K562 (cell line): ENCODE results near the gene MED15. TPM values are rescaled to one million over a fixed set of nuclear protein-coding genes. Genes with fewer than 3 reads are reported as not detected.

ENCODE experiments used
- FOXK2 ChIP-seq, 2 experiments: fragments of 450-650 bp; IDR thresholded peaks in 1 of 2; conservative IDR thresholded peaks in 1 of 2; 2 replicates each; pipeline ENCODE4 v1.6.1; 2016; ENCODE audit warnings: low read depth in 2 of 2, mild to moderate bottlenecking in 1 of 2
- HDAC6 ChIP-seq: IDR thresholded peaks from 2 replicates; pipeline ENCODE4 v1.6.1; 2012; ENCODE audit warnings: low read depth, mild to moderate bottlenecking, control low read depth, inconsistent platforms, low read length, moderate library complexity
- LEF1 ChIP-seq: fragments of 450-650 bp; IDR thresholded peaks from 2 replicates; pipeline ENCODE4 v1.6.1; 2016; ENCODE audit warnings: mild to moderate bottlenecking
- MECOM ChIP-seq: fragments of 250-450 bp; sonication (Bioruptor Pico); IDR thresholded peaks from 2 replicates; pipeline ENCODE4 v1.8.0; 2022; ENCODE audit warnings: inconsistent platforms
- PHB ChIP-seq: fragments of 250-450 bp; sonication (Bioruptor Pico); IDR thresholded peaks from 2 replicates; pipeline ENCODE4 v1.5.0; 2021
- RBM17 ChIP-seq: fragments of 200-400 bp; formaldehyde crosslinking; IDR thresholded peaks from 2 replicates; pipeline ENCODE4 v1.6.1; 2017; ENCODE audit warnings: low read depth, mild to moderate bottlenecking, low read length, borderline replicate concordance
- TFAM ChIP-seq: fragments of 250-450 bp; sonication (Bioruptor Pico); conservative IDR thresholded peaks from 2 replicates; pipeline ENCODE4 v1.5.0; 2021; ENCODE audit warnings: mild to moderate bottlenecking, moderate library complexity
- TRIM24 ChIP-seq, 2 experiments: fragments of 450-650 bp; IDR thresholded peaks; 2 replicates each; pipeline ENCODE4 v1.6.1; 2016
- YY1 ChIP-seq, 3 experiments: IDR thresholded peaks; 2 replicates each; pipeline ENCODE4 v1.6.1; 2011; ENCODE audit warnings: low read length in 2 of 3, mild to moderate bottlenecking in 2 of 3, moderate library complexity in 2 of 3, borderline replicate concordance in 1 of 3, control low read depth in 1 of 3, low read depth in 1 of 3; ENCODE audit not compliant: insufficient read depth in 3 of 3, insufficient replicate concordance in 2 of 3, control insufficient read depth in 1 of 3, insufficient read length in 1 of 3; ENCODE audit errors: extremely low read depth in 1 of 3
- ZKSCAN3 ChIP-seq: fragments of 250-450 bp; sonication (Bioruptor Pico); IDR thresholded peaks from 2 replicates; pipeline ENCODE4 v1.4.0; 2020
- polyA plus RNA-seq, 8 experiments: library from polyadenylated mRNA; depleted of rRNA in 4 of 8; stranded (reverse) in 5 of 8; unstranded in 3 of 8; fragments of >200 nt; fragmentation: Nextera tagmentation in 2 of 8; fragmentation: Illumina TruSeq in 1 of 8; extraction: Ambion mirVana in 2 of 8; extraction: Trizol in 1 of 8; gene quantifications; 2 replicates each; pipeline versions ENCODE4 v1.2.1 to v1.2.3, GENCODE V29; 2011 to 2014; ENCODE audit warnings: inconsistent platforms in 1 of 8, missing spikeins in 1 of 8
- total RNA-seq, 7 experiments: library from RNA; depleted of rRNA in 6 of 7; stranded (reverse); fragments of >200 nt in 6 of 7; fragmentation: Illumina TruSeq in 2 of 7; extraction: Trizol in 2 of 7; gene quantifications; 2 replicates each; pipeline versions ENCODE4 v1.2.1 to v1.2.3, GENCODE V29; 2011 to 2021; ENCODE audit warnings: low replicate concordance in 1 of 7
- TF ChIP-seq, protein P1 (sequence below), 2 experiments: fragments of 450-650 bp; conservative IDR thresholded peaks; 2 replicates each; pipeline ENCODE4 v1.6.1; 2017; ENCODE audit warnings: mild to moderate bottlenecking in 2 of 2, moderate library complexity in 2 of 2
- TF ChIP-seq, protein P2 (sequence below): fragments of 250-450 bp; sonication (Bioruptor Pico); IDR thresholded peaks from 2 replicates; pipeline ENCODE4 v1.5.0; 2021
- TF ChIP-seq, protein P3 (sequence below): fragments of 450-650 bp; IDR thresholded peaks from 2 replicates; pipeline ENCODE4 v1.6.1; 2016; ENCODE audit warnings: mild to moderate bottlenecking
- TF ChIP-seq, protein P4 (sequence below): conservative IDR thresholded peaks from 2 replicates; pipeline ENCODE4 v1.6.1; 2011; ENCODE audit warnings: low read depth, mild to moderate bottlenecking, low read length; ENCODE audit not compliant: control insufficient read depth
- TF ChIP-seq, protein P5 (sequence below): fragments of 450-650 bp; IDR thresholded peaks from 2 replicates; pipeline ENCODE4 v1.6.1; 2014; ENCODE audit warnings: low read depth, mild to moderate bottlenecking, moderate library complexity, borderline replicate concordance
- TF ChIP-seq, protein P6 (sequence below): sonication (generic); formaldehyde crosslinking; IDR thresholded peaks from 2 replicates; pipeline ENCODE4 v1.8.1; 2023; ENCODE audit warnings: mild to moderate bottlenecking, missing genetic modification reagents

The MED15 gene
- total and polyA plus RNA-seq, 9 of the 15 experiments (the other 6 are each of a cell fraction or from before 2014, with no cell fraction given), result 4.0 to 271 (median 60.1) TPM

DNA sequence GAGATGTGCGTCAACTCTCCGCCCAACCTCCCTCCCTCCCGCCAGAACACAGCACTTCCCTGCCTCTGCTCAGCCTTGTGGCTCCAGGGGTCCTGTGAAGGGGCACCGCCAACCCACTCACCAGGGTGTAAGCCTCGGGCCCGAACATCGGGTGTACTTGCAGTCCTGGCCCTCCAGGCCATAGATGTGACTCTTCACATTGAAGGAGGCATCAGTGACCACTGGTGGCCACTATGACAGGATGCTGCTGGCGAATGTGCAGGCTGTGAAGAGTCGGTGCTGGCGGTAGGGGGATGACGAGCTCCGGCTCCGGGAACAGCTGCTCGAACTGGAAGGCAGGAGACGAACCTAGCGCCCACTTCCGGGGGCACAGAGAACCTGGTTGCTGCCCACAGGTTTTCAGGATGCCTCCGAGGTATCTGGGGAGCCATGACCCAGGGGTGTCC, 97.4 kb downstream of the MED15 start (continued):
- TF ChIP-seq, protein P1, sequence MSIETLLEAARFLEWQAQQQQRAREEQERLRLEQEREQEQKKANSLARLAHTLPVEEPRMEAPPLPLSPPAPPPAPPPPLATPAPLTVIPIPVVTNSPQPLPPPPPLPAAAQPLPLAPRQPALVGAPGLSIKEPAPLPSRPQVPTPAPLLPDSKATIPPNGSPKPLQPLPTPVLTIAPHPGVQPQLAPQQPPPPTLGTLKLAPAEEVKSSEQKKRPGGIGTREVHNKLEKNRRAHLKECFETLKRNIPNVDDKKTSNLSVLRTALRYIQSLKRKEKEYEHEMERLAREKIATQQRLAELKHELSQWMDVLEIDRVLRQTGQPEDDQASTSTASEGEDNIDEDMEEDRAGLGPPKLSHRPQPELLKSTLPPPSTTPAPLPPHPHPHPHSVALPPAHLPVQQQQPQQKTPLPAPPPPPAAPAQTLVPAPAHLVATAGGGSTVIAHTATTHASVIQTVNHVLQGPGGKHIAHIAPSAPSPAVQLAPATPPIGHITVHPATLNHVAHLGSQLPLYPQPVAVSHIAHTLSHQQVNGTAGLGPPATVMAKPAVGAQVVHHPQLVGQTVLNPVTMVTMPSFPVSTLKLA (conservative IDR thresholded peaks at IDR 0.05), result no peak
- TF ChIP-seq, protein P2, sequence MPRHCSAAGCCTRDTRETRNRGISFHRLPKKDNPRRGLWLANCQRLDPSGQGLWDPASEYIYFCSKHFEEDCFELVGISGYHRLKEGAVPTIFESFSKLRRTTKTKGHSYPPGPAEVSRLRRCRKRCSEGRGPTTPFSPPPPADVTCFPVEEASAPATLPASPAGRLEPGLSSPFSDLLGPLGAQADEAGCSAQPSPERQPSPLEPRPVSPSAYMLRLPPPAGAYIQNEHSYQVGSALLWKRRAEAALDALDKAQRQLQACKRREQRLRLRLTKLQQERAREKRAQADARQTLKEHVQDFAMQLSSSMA (CRISPR knock-in tag), result no peak
- TF ChIP-seq LEF1, result no peak
- TF ChIP-seq, protein P3, sequence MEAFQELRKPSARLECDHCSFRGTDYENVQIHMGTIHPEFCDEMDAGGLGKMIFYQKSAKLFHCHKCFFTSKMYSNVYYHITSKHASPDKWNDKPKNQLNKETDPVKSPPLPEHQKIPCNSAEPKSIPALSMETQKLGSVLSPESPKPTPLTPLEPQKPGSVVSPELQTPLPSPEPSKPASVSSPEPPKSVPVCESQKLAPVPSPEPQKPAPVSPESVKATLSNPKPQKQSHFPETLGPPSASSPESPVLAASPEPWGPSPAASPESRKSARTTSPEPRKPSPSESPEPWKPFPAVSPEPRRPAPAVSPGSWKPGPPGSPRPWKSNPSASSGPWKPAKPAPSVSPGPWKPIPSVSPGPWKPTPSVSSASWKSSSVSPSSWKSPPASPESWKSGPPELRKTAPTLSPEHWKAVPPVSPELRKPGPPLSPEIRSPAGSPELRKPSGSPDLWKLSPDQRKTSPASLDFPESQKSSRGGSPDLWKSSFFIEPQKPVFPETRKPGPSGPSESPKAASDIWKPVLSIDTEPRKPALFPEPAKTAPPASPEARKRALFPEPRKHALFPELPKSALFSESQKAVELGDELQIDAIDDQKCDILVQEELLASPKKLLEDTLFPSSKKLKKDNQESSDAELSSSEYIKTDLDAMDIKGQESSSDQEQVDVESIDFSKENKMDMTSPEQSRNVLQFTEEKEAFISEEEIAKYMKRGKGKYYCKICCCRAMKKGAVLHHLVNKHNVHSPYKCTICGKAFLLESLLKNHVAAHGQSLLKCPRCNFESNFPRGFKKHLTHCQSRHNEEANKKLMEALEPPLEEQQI, result no peak
- TF ChIP-seq TFAM (CRISPR knock-in tag), result no peak
- no peak for TF ChIP-seq MECOM (CRISPR knock-in tag)
- TF ChIP-seq RBM17, result no peak
- TF ChIP-seq, protein P4, sequence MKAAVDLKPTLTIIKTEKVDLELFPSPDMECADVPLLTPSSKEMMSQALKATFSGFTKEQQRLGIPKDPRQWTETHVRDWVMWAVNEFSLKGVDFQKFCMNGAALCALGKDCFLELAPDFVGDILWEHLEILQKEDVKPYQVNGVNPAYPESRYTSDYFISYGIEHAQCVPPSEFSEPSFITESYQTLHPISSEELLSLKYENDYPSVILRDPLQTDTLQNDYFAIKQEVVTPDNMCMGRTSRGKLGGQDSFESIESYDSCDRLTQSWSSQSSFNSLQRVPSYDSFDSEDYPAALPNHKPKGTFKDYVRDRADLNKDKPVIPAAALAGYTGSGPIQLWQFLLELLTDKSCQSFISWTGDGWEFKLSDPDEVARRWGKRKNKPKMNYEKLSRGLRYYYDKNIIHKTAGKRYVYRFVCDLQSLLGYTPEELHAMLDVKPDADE, result no peak
- TF ChIP-seq, protein P5, sequence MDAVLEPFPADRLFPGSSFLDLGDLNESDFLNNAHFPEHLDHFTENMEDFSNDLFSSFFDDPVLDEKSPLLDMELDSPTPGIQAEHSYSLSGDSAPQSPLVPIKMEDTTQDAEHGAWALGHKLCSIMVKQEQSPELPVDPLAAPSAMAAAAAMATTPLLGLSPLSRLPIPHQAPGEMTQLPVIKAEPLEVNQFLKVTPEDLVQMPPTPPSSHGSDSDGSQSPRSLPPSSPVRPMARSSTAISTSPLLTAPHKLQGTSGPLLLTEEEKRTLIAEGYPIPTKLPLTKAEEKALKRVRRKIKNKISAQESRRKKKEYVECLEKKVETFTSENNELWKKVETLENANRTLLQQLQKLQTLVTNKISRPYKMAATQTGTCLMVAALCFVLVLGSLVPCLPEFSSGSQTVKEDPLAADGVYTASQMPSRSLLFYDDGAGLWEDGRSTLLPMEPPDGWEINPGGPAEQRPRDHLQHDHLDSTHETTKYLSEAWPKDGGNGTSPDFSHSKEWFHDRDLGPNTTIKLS, result no peak
- TF ChIP-seq YY1 (IDR thresholded peaks at IDR 0.05; ENCODE audit: borderline replicate concordance in 1 of 3, control insufficient read depth in 1 of 3, extremely low read depth in 1 of 3, insufficient read depth in 3 of 3, insufficient read length in 1 of 3, insufficient replicate concordance in 2 of 3, low read depth in 1 of 3, low read length in 2 of 3), result peak in 1 of 3 experiments; percentile 19
- peak; percentile 9; the same call in 1 of the 2 replicates for TF ChIP-seq PHB (CRISPR knock-in tag)
- TF ChIP-seq, protein P6, sequence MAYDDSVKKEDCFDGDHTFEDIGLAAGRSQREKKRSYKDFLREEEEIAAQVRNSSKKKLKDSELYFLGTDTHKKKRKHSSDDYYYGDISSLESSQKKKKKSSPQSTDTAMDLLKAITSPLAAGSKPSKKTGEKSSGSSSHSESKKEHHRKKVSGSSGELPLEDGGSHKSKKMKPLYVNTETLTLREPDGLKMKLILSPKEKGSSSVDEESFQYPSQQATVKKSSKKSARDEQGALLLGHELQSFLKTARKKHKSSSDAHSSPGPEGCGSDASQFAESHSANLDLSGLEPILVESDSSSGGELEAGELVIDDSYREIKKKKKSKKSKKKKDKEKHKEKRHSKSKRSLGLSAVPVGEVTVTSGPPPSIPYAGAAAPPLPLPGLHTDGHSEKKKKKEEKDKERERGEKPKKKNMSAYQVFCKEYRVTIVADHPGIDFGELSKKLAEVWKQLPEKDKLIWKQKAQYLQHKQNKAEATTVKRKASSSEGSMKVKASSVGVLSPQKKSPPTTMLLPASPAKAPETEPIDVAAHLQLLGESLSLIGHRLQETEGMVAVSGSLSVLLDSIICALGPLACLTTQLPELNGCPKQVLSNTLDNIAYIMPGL (CRISPR knock-in tag), result 0 out of 2 replicates have a peak, but pooled peaks have one; percentile 17
- TF ChIP-seq TRIM24 (IDR thresholded peaks at IDR 0.05), result no peak
- no peak for TF ChIP-seq HDAC6
- no peak for TF ChIP-seq FOXK2 (conservative IDR thresholded peaks at IDR 0.05 in 1 of 2, IDR thresholded peaks at IDR 0.05 in 1 of 2; ENCODE audit: low read depth in 2 of 2)
- TF ChIP-seq ZKSCAN3 (CRISPR knock-in tag), result no peak
